NCI-H2029 treated with DMSO at 0.1 percent for 48 hours (cell line): ENCODE data around the gene NTM.

Source experiments
- DNase-seq: peaks from one replicate; lab custom pipeline; 2025; lab: John Stamatoyannopoulos, UW

The NTM gene

GRCh38 chr11:131549770-131550169 lies 179.4 kb downstream of the NTM start:
- no peak for DNase-seq

GRCh38 chr11:131560287-131560686 lies 189.9 kb downstream of the NTM start:
- no peak for DNase-seq

- no peak for DNase-seq
Measured at GRCh38 chr11:131561501-131561900, 191.1 kb downstream of the NTM start.

DNA sequence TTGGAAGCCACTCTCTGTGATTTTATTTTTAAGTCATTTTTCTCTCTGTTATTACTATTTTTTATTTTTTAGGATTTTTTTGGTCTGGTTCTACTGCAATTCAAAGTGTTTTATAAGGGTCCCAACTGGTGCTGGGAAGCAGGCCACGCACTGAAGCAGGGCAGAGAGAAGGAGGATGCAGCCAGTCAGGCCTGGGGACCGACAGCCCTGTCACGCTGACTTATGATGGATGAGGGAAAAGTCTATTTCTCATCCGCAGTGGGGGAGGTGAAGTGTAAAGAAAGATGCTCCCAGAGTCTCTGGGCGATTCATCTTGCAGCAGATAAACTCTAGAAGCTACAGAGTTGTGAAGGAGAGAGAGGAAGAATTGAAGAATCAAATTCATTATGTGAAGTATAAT lies 191.6 kb downstream of the NTM start:
- DNase-seq: no peak

- DNase-seq: no peak
Measured at GRCh38 chr11:131568318-131568717, 197.9 kb downstream of the NTM start.

DNA sequence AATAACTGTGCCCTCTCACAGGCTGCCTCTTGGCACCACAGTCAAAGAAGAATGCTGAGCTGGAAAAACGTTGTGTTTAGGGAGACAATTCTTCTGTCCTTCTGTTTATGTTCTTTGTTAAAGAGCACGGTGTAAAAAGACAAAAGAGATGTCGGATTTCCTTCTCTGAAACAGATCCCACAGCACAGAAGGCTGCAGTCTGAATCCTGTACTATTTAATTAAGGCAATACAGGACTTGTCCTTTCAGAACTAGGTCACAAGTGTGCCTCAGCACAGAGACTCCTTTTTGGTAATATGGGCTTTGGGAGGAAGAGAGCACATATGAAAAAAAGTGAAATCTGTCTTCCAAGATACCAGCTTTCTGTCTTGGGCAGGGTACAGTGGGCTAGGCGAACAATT lies 201.2 kb downstream of the NTM start:
- DNase-seq: no peak

DNA sequence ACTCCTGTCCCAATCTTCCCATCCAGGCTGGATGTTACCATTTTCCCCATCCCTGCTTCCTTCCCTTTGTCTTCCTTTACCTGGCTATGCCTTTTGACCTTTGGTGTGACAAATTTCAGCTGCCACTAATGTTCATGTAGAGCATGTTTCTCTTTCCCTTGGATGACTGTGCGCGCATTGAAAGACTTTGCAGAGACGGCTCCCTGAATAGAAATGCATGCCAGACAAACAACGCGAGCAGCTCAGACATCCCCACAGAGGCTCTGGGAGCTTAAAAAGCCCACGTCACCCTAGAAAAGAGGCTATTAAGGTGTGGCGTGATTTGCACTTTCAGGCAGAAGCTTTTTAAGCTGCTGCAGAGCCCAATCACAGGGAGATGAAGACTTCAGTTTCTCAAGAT lies 202.0 kb downstream of the NTM start:
- no peak for DNase-seq

DNA sequence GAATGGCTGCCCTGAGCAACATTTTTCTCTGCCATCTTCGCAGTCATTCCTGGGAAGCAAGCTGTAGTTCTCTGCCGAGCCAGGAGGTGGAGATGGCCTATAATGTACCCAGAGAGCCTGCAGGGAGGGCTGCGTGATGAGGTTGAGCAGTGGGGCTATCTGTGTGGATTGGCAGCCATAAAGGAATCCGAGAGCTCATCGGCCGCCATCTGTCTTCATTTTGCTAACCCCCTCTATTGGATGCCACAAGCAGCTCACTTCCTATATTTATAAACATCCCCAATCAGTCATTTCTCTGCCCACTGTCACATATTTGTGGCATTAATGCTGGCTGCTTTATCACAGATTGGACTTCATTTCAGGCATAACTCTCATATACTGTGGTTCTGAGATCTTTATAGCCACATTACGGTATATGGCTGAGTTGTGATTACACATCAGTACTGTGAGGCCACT lies 209.5 kb downstream of the NTM start:
- no peak for DNase-seq

DNA sequence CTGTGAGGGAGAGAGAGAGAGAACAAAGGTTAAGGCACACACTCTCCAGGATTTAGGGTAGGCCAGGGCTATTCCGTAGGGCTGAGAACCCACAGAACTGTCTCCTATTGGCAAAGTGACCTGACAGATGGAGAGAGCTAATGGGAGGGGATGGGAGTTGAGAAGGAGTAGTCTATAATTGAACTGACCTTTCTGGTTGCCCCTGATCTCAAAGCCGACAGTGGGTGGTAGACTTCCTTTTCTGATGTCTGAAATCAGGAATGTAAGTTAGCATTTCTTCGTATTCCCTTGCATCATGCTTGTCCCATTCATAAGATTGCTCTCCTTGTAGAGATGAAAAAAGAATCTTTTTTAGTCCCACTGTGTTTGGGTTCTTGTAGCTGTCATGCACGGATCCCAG lies 210.1 kb downstream of the NTM start:
- no peak for DNase-seq

- no peak for DNase-seq
Measured at GRCh38 chr11:131581046-131581445, 210.6 kb downstream of the NTM start.

- DNase-seq: no peak
Measured at GRCh38 chr11:131582021-131582525, 211.7 kb downstream of the NTM start.

- DNase-seq: no peak
Measured at GRCh38 chr11:131583421-131583820, 213.0 kb downstream of the NTM start.

DNA sequence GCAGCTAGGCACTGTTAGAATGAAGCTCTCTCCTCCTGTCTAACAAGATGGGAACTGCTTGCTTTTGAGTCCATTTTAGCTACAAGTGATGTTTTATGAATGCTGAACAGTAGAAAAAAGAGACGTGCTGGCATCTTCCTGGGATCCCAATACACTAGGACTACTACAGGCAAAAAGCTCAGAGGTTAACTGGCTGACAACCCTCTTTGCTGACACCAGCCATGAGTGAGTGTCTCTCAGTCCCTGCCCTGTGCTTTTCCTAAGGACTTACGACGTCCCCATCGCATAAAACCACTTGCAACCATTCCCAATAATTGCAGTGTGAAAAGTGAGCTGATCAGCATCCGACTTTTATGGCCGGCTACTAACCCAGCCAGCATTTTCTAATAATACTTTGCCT lies 213.5 kb downstream of the NTM start:
- no peak for DNase-seq

- no peak for DNase-seq
Measured at GRCh38 chr11:131584785-131585592, 214.6 kb downstream of the NTM start.

DNA sequence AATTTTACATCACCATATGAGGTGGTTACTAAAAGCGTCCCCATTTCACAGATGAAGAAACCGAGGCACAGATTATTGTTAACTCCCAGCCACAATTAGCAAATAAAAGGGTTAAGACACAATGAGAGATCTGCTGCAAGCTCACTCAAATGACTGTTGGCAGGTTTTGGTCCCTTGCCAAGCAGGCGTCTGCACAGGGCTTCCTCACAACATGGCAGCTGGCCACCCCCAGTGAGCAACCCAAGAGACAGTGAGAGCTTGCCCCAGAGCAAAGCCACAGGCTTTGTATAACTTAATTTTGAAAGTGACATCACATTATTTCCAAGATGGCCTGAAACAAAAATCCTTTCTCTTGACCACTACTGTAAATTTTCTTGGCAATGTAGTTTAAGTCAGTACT lies 217.6 kb downstream of the NTM start:
- no peak for DNase-seq

GRCh38 chr11:131591051-131591461 lies 220.6 kb downstream of the NTM start:
- no peak for DNase-seq

- no peak for DNase-seq
Measured at GRCh38 chr11:131592152-131592551, 221.7 kb downstream of the NTM start.

GRCh38 chr11:131592734-131593133 lies 222.3 kb downstream of the NTM start:
- no peak for DNase-seq

GRCh38 chr11:131593301-131593700 lies 222.9 kb downstream of the NTM start:
- no peak for DNase-seq

DNA sequence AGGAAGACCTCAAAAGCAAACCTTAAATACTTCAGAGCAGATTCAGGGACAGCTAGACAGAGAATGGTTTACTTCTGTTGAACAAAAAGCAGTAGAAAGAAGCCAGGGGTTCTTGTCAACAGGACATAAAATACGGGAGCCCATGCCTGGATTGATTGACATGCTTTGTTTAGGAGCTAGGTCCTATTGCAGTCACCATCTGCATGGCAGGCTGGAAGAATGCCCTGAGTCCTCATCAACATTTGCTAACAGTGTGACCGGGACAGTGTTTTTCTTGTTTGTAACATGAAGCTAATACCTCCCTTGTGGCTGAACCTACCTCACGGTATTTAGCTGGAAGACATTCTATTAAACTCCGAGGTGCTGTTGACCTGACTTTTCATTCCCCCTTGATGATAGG lies 225.4 kb downstream of the NTM start:
- peak; percentile 11 for DNase-seq

DNA sequence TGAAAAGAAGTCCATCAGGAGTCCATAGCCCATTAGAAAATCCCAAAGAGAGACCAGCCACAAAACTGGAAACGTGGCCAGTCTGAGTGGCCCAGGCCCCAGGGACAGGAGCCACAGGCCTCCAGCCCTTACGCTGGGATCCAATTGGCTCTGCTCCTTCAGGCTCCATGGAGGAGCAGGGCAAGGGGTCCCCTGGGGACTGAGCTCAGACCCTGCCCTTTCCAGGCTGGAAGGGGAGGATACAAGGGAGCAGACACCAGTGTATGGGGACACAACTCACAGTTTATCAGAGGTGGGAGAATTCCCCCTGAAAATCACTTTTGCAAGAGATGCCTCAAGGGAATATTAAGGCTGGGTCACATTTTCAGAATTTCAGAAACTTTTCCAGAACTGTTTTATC lies 227.5 kb downstream of the NTM start:
- DNase-seq: no peak

DNA sequence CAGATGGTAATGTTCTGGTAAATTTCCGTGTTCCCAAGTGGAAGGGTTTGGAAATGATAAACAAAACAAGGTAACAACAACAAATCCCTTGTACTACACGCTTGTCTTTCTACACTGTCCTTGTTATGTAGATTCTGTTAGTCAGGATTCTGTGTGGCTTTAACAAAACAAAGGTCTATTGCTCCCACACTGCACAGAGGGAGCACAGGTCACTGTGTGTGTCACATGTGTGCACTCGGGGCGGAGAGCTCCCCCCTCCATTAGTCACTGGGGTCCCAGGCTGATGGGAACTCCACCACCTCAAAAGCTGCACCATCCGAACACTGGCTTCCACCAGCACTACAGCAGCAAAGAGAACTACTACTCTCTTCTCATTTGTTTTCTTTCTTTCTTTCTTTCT lies 227.9 kb downstream of the NTM start:
- no peak for DNase-seq

- DNase-seq: no peak
Measured at GRCh38 chr11:131599285-131599684, 228.9 kb downstream of the NTM start.

DNA sequence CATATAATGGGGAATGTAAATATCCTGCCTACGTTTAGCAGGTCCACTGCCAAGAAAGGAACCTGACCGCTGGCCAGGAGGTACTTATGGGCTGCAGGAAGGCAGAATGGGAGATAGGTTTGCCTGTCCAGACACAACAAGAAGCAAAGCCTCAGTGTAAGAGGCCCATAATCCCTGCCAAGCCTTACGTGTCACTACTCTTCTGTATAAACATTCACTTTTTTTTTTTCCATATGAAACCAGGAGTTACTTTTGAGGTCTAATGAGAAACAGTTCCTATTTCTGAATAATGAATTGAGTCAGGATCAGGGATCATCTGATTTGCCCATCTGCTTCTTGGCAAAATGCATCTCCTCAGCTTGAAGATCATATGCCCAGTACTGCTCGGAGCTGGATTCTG lies 230.2 kb downstream of the NTM start:
- peak; percentile 58 for DNase-seq
